Stimulated activated CD8-positive, alpha-beta memory T cell treated with anti-CD3 and anti-CD28 coated beads, Interleukin-15, amount 100 ng/mL, for 24 hours (primary cell): ENCODE results near the gene COA4.

Source experiments
- DNase-seq: peaks from one replicate; pipeline ENCODE4 v3.0.0-alpha.2; 2020; ENCODE audit warnings: low read depth

COA4 gene

GRCh38 chr11:73862986-73863385, 13.7 kb downstream of the COA4 start:
- no peak for DNase-seq

GRCh38 chr11:73860202-73860601, 16.4 kb downstream of the COA4 start:
- no peak for DNase-seq

DNA sequence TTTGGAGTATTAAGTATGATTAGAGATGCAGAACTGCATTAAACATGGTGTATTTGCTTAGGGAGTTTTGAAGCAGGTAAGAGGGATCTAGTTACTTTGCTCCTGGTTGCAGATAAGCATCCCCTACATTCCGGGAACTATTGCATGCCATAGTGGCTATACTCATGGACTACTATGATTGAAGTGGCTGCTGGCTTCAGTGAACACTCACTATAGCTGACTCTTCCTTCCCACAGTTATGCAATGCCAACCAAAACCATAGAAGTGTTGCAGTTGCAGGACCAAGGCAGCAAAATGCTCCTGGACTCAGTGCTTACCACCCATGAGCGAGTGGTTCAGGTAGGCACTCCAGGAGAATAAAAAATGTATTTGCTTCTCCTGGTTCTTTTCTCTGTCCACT, 17.0 kb downstream of the COA4 start:
- DNase-seq, result no peak

DNA sequence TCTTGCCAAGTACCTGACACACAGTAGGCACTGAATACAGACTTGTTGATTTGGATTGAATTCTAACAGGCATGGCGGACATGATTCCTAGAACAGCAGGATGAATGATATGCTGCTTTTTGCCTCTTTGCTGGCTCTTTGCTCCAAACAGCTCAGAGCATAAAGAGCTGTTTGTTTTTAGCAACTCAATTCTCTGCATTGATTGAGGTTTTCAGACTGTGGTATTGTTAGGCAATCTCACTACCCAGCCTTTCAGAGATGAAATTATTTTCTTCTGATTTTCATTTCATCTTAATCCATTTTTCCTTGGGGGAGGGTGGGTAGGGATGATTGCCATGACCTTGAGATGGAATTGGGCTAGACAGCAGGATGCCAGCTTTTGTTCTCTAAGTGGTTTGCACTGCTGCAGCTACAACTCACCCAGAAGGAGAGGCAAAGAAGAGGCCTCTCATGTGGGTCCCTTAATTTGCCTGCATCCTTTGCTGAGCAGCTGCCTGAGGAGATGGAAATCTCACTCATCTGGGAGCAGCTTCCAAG, 20.5 kb downstream of the COA4 start:
- no peak for DNase-seq

GRCh38 chr11:73854680-73855079, 22.0 kb downstream of the COA4 start:
- no peak for DNase-seq

- DNase-seq, result no peak
Observed at GRCh38 chr11:73852049-73852448, 24.6 kb downstream of the COA4 start.

DNA sequence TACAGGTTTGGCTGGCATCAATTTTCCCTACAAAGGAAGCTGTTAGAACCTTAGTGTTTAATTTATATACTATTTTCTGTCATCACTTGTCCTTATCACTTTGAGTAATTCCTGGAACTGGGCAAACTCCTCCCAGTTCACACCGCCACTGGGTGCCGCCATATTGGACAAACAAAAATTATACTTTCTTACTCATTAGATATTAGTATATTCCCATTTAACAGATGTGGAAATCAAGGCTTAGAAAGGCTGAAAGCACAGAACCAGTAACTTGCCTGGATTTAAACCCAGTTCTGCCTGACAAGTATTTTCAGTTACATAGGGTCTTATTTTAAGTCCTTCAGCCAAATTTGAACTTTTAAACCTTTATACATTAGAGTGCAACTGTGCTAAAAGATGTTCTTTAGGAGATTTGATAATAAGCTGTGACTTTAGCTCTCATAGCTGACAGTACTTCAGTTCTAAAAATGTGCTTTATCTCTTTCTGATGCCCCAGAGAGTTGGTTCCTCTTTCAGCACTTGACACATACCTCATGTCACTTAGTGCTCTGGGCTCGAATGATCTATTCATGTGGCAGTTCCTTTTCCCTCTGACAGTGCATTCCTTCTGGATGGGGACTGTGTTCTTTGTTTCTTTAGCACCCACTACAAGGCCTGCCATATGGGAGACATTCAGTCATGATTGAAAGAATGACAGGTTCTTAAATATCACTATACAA, 25.4 kb downstream of the COA4 start:
- no peak for DNase-seq

- DNase-seq, result no peak
Observed at GRCh38 chr11:73839123-73839457, 37.6 kb downstream of the COA4 start.

GRCh38 chr11:73838443-73839122, 38.1 kb downstream of the COA4 start:
- no peak for DNase-seq

DNA sequence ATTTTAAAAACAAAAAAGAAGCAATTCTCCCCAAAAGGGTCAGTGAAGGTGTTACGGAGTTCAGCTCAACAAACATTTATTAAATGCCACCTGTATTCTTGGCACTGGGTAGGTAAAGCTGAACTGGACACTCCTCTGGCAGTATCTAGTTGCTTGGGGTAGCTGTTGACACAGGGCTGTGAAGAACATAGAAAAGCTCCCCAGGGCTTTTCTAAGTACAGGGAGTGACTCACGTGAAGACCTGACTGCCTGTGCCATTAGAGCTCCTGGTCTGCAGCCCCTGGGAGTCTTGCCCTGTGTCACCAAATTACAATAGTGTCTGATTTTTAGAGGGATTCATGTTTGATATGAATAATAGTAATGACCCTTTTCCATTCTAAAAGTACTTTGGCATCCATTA, 43.6 kb downstream of the COA4 start:
- DNase-seq, result no peak

DNA sequence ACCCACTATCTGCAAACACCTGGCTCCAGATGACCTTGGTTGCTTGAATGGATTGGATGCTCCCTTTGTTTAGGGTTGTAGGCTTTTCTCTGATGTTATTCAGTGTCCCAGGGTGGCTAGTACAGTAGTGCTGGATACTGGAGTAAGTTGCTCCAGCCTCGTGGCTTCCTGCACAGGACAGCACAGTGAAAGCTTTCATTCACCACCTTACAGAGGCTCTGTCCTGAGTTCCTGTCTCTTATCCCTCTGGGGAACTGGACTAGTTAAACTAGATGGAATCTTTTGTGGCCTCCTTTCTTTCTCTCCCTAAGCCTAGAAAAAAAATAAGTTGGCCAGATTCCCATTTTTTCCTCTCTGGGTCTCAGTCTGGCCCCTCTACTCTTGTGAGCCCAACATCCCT, 46.4 kb downstream of the COA4 start:
- no peak for DNase-seq
